Upper lobe of left lung (tissue), 6 donors: ENCODE results near the gene SNX18. TPM values are rescaled to one million over a fixed set of nuclear protein-coding genes. Genes with fewer than 3 reads are reported as not detected.
"Not testable (repeated sequence)": the region's sequence is repeated elsewhere in the genome, so short reads cannot be mapped to it uniquely, and the experiment has no call there.

Experiments
- ATAC-seq, 2 donors: fragments of 200-7000 bp; cut with Tn5 transposase; one replicate each; pipeline ENCODE4 v1.9.1; 2022; ENCODE audit warnings: mild to moderate bottlenecking in 2 of 2, moderate library complexity in 2 of 2; ENCODE audit not compliant: low FRiP score in 2 of 2
- DNase-seq, 2 donors: peaks; one replicate each; pipeline ENCODE4 v3.0.0-alpha.2; 2019 to 2020
- H3K27ac ChIP-seq, 4 donors: fragments of 200-600 bp; sonication (generic); one replicate each; pipeline ENCODE4 v1.5.1; 2016 to 2019
- H3K27me3 ChIP-seq, 4 donors: fragments of 200-600 bp; sonication (generic); one replicate each; pipeline ENCODE4 v1.5.1; 2017 to 2019
- H3K36me3 ChIP-seq, 4 donors: fragments of 200-600 bp; sonication (generic); one replicate each; pipeline ENCODE4 v1.5.1; 2016 to 2019
- H3K4me1 ChIP-seq, 4 donors: fragments of 200-600 bp; sonication (generic); one replicate each; pipeline ENCODE4 v1.5.1; 2018 to 2019
- H3K4me3 ChIP-seq, 4 donors: fragments of 200-600 bp; sonication (generic); one replicate each; pipeline ENCODE4 v1.5.1; 2017 to 2019; ENCODE audit warnings: mild to moderate bottlenecking in 2 of 4, moderate library complexity in 1 of 4
- H3K9me3 ChIP-seq, 4 donors: fragments of 200-600 bp; sonication (generic); one replicate each; pipeline ENCODE4 v1.5.1; 2018 to 2019
- CTCF ChIP-seq, 6 experiments: fragments of 450-650 bp in 4 of 6; fragments of 200-600 bp in 2 of 6; sonication (generic) in 2 of 6; IDR thresholded peaks; one replicate each; pipeline ENCODE4 v1.5.1; 2016 to 2019; ENCODE audit warnings: antibody characterized with exemption in 6 of 6
- EP300 ChIP-seq, 4 donors: sonication (generic); formaldehyde crosslinking; IDR thresholded peaks; one replicate each; pipeline ENCODE4 v1.5.1; 2017; ENCODE audit warnings: antibody characterized with exemption in 4 of 4, control low read depth in 2 of 4
- POLR2A ChIP-seq, 4 donors: fragments of 450-650 bp; IDR thresholded peaks; one replicate each; pipeline ENCODE4 v1.5.1; 2016 to 2017; ENCODE audit warnings: antibody characterized with exemption in 4 of 4, mild to moderate bottlenecking in 2 of 4
- POLR2AphosphoS5 ChIP-seq, 2 donors: sonication (generic); formaldehyde crosslinking; IDR thresholded peaks; one replicate each; pipeline ENCODE4 v1.5.1; 2017; ENCODE audit warnings: antibody characterized with exemption in 2 of 2
- WGBS, 2 donors: methylation state at CpG; one replicate each; pipeline ENCODE4 v1.1.5; 2017 to 2018; 5-methylcytosine and 5-hydroxymethylcytosine counted together
- total RNA-seq, 6 donors: library from RNA; depleted of rRNA in 4 of 6; stranded (reverse); fragments of >200 nt in 4 of 6; gene quantifications; one replicate each; pipeline versions ENCODE4 v1.1.0 to v1.2.1, GENCODE V29; 2016 to 2021
- donor health status: DM: no; HTN: no; CAD: no; lungs with moderate emphysema.
- donor health status: DM: no; HTN: yes; CAD: no; lungs with severe emphysema.

The SNX18 gene
- total RNA-seq, 6 donors from 2014 or later, result 22.4 to 50.2 (median 43.3) TPM

DNA sequence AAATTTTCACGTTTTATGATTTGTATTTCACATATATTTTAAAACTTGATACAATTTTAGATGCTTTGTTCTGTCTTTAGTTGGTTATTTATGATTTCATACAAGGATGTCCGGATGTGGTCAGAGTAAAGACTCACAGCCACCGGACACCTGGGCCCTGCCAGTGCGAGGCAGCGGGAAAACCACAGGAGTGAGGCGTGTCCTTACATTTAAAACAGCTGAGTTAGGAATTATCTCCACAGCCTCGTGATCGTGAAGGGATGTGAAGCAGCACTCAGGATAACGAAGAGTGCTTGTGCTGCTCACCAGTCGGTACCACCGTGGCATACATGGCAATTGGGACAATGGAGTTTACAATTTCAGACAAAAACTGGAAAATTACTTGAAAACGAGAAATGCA is 14.0 kb downstream of the SNX18 start:
- 73 to 74% methylated on average over 12 of the region's 12 CpGs for WGBS, 2 donors
- DNase-seq (no peak), ATAC-seq (no peak)
- peaks cover 35 to 68% (median 46%) of the 10 kb centered on the region in 4 donors for H3K4me1 ChIP-seq
- TF ChIP-seq CTCF (IDR thresholded peaks at IDR 0.05) (no peak), POLR2AphosphoS5 (IDR thresholded peaks at IDR 0.05) (no peak), POLR2A (IDR thresholded peaks at IDR 0.05) (no peak), EP300 (IDR thresholded peaks at IDR 0.05) (no peak)
- no peak overlapping the region for H3K27ac ChIP-seq
- no peak overlapping the region for H3K4me3 ChIP-seq
- H3K36me3 ChIP-seq, result no peaks in the 10 kb centered on the region
- H3K27me3 ChIP-seq, result no peaks in the 10 kb centered on the region
- no peaks in the 10 kb centered on the region for H3K9me3 ChIP-seq

DNA sequence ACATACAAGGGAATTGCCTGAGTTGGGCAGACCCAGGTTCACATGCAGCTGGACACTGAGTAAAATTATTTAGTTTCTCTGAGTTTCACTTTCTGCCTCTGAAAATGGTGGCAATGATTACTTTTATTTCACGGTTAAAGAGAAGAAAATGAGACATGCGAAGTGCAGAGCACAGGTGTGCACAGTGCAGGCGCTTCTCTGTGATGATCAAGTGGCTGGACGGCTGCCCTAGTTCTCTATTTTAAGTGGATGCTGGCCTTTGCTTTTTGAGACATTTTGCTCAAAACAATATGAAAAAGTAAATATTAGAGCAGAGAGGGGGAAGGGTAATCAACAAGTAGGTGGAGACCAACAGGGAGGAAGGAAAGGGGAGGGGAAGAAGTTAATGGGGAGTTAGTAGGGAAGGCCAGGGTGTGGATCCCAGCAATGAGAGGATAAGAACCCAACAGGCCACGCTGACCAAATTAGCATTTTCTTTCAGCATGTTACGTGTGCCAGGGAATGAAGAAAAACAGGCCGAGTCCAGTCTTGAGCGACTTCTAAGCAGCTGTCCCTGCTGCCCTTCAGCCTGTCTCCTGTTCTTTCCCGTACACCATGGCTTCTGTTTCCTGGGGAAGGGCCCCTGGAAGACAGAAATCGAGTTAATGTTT is 16.1 kb downstream of the SNX18 start:
- DNase-seq (peak in 1 of 2 donors; percentile 69), ATAC-seq (peak; percentile 59 to 73)
- 46 to 47% methylated on average over 10 of the region's 10 CpGs for WGBS, 2 donors
- Histone ChIP-seq H3K27ac (peak overlapping the region; percentile 62 to 77 (median 69)), H3K4me1 (peaks cover 25 to 49% (median 35%) of the 10 kb centered on the region in 4 donors), H3K4me3 (no peak overlapping the region), H3K36me3 (no peaks in the 10 kb centered on the region), H3K27me3 (no peaks in the 10 kb centered on the region), H3K9me3 (no peaks in the 10 kb centered on the region)
- TF ChIP-seq POLR2A (IDR thresholded peaks at IDR 0.05) (no peak), POLR2AphosphoS5 (IDR thresholded peaks at IDR 0.05) (peak in 1 of 2 donors; percentile 17)

DNA sequence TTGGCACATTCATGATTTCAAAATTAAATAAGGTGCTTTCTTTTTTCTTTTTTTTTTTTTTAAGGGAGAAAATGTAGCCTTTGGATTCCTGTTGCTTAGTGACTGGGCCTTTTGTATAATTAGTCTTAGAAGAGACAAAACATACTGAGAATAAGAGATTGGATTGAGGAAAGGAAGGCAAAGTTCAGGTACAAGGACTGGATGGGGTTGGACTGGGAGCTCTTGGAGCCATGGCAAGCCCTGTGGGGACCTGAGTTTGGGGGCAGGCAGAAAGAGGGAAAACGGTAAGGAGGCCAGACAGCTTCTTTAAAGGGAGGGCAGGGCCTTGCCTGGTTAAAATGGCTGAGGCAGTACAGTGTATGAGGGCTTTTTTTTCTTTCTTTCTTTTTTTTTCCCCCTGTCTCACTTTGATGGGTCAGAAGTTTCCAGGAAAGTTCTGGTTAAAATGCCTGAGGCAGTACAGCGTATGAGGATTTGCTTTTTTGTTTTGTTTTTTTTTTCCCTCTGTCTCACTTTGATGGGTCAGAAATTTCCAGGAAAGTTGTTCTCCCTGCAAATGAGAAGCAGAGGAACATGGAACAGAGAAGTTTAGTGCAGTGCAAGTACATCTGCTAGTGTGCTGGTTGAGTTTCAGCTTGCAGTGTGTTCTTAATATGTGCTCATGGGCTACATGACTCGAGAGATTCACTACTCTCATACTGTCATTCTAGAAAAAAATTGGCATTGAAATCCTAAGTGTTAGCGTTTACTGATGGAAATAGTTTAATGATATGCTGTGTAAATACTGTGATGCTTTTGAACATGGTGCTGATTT is 16.8 kb downstream of the SNX18 start:
- Histone ChIP-seq H3K4me1 (peaks cover 22 to 49% (median 32%) of the 10 kb centered on the region in 4 donors), H3K9me3 (no peaks in the 10 kb centered on the region)
- ATAC-seq, result peak in 1 of 2 donors; percentile 52

GRCh38 chr5:54535149-54535844 is 17.7 kb downstream of the SNX18 start:
- ATAC-seq (no peak), DNase-seq (no peak)
- H3K4me1 ChIP-seq, result peaks cover 22 to 40% (median 32%) of the 10 kb centered on the region in 4 donors
- no peaks in the 10 kb centered on the region for H3K36me3 ChIP-seq
- no peaks in the 10 kb centered on the region for H3K9me3 ChIP-seq
- no peak overlapping the region for H3K4me3 ChIP-seq
- no peak for TF ChIP-seq CTCF (IDR thresholded peaks at IDR 0.05)
- TF ChIP-seq POLR2A (IDR thresholded peaks at IDR 0.05), result no peak
- TF ChIP-seq EP300 (IDR thresholded peaks at IDR 0.05), result no peak
- no peak for TF ChIP-seq POLR2AphosphoS5 (IDR thresholded peaks at IDR 0.05)
- H3K27me3 ChIP-seq, result no peaks in the 10 kb centered on the region
- H3K27ac ChIP-seq, result no peak overlapping the region
- WGBS, 2 donors, result 84 to 92% methylated on average over 4 of the region's 4 CpGs

More for the DNA sequence above, 16.8 kb downstream of the SNX18 start:
- WGBS, 2 donors, result 64 to 67% methylated on average over 4 of the region's 4 CpGs
- no peak overlapping the region for H3K4me3 ChIP-seq
- no peaks in the 10 kb centered on the region for H3K36me3 ChIP-seq
- no peak for DNase-seq
- H3K27me3 ChIP-seq, result no peaks in the 10 kb centered on the region
- peak overlapping the region; percentile 62 to 77 (median 69) for H3K27ac ChIP-seq
- TF ChIP-seq CTCF (IDR thresholded peaks at IDR 0.05) (no peak), EP300 (IDR thresholded peaks at IDR 0.05) (no peak), POLR2A (IDR thresholded peaks at IDR 0.05) (no peak), POLR2AphosphoS5 (IDR thresholded peaks at IDR 0.05) (no peak)

DNA sequence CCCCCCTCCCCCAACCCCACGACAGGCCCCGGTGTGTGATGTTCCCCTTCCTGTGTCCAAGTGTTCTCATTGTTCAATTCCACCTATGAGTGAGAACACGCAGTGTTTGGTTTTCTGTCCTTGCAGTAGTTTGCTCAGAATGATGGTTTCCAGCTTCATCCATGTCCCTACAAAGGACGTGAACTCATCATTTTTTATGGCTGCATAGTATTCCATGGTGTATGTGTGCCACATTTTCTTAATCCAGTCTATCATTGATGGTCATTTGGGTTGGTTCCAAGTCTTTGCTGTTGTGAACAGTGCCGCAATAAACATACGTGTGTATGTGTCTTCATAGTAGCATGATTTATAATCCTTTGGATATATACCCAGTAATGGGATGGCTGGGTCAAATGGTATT is 18.8 kb downstream of the SNX18 start:
- H3K4me1 ChIP-seq, result peaks cover 24 to 38% (median 32%) of the 10 kb centered on the region in 4 donors
- H3K4me3 ChIP-seq, DNase-seq, ATAC-seq, H3K27me3 ChIP-seq, H3K9me3 ChIP-seq, H3K36me3 ChIP-seq, H3K27ac ChIP-seq: not testable (repeated sequence)
- 92 to 96% methylated on average over 6 of the region's 6 CpGs for WGBS, 2 donors

GRCh38 chr5:54536861-54537260 is 19.3 kb downstream of the SNX18 start:
- H3K9me3 ChIP-seq, ATAC-seq, H3K36me3 ChIP-seq, DNase-seq, H3K27me3 ChIP-seq, H3K4me3 ChIP-seq, H3K27ac ChIP-seq: not testable (repeated sequence)
- H3K4me1 ChIP-seq, result peaks cover 25 to 34% (median 31%) of the 10 kb centered on the region in 4 donors
- 80 to 85% methylated on average over 4 of the region's 4 CpGs for whole genome bisulfite sequencing, 2 donors
